Neural progenitor cell (in vitro differentiated cells): Measurements from ENCODE around the gene KLLN.

Experiments
- CTCF ChIP-seq: fragments of 200-600 bp; sonication (generic); IDR thresholded peaks from 2 replicates; pipeline ENCODE4 v1.5.1; 2017; ENCODE audit warnings: antibody characterized with exemption, mild to moderate bottlenecking
- EZH2 ChIP-seq: fragments of 200-600 bp; sonication (generic); IDR thresholded peaks from 2 replicates; pipeline ENCODE4 v1.6.1; 2017; ENCODE audit warnings: antibody characterized with exemption, mild to moderate bottlenecking, moderate library complexity
- EZH2phosphoT487 ChIP-seq: fragments of 200-600 bp; sonication (generic); IDR thresholded peaks from 2 replicates; pipeline ENCODE4 v1.6.1; 2017; ENCODE audit warnings: antibody characterized with exemption

GRCh38 chr10:87844837-87845623, 18.3 kb downstream of the KLLN start:
- TF ChIP-seq CTCF (no peak), EZH2phosphoT487 (no peak), EZH2 (no peak)
